ENCODE data around the gene GINM1. TPM values are rescaled to one million over a fixed set of nuclear protein-coding genes. Genes with fewer than 3 reads are reported as not detected.

The GINM1 gene
- total RNA-seq, 1 donor from 2014 or later, result 36.1 TPM

- no peak for DNase-seq (ENCODE audit: extremely low spot score in 2 of 2)
Observed at GRCh38 chr6:149566410-149567193, 427 bp downstream of the GINM1 start.

GRCh38 chr6:149567194-149567586, 1.0 kb downstream of the GINM1 start:
- H3K4me1 ChIP-seq, result peaks cover 14% of the 10 kb centered on the region
- intact Hi-C loops (cut with DNase I), result no loop called here
- peak overlapping the region; percentile 78 for H3K27ac ChIP-seq
- TF ChIP-seq CTCF (IDR thresholded peaks at IDR 0.05) (no peak), POLR2A (IDR thresholded peaks at IDR 0.05) (no peak), POLR2AphosphoS5 (IDR thresholded peaks at IDR 0.05; ENCODE audit: insufficient read depth in 1 of 2, low read depth in 1 of 2) (no peak)
- H3K36me3 ChIP-seq, result no peaks in the 10 kb centered on the region
- no peaks in the 10 kb centered on the region for H3K27me3 ChIP-seq
- no peaks in the 10 kb centered on the region for H3K9me3 ChIP-seq
- DNase-seq (ENCODE audit: extremely low spot score in 2 of 2), result no peak
- peak overlapping the region; percentile 75 to 82 for H3K4me3 ChIP-seq

More at GRCh38 chr6:149566410-149567193, 427 bp downstream of the GINM1 start:
- H3K36me3 ChIP-seq, result no peaks in the 10 kb centered on the region
- peak overlapping the region; percentile 75 to 82 for H3K4me3 ChIP-seq
- TF ChIP-seq POLR2A (IDR thresholded peaks at IDR 0.05) (peak in 1 of 2 donors; percentile 41), POLR2AphosphoS5 (IDR thresholded peaks at IDR 0.05; ENCODE audit: insufficient read depth in 1 of 2, low read depth in 1 of 2) (peak in 1 of 2 donors; percentile 59), CTCF (IDR thresholded peaks at IDR 0.05) (no peak)
- no peaks in the 10 kb centered on the region for H3K9me3 ChIP-seq
- peak overlapping the region; percentile 78 for H3K27ac ChIP-seq
- intact Hi-C loops (cut with DNase I), result no loop called here
- H3K4me1 ChIP-seq, result peaks cover 14% of the 10 kb centered on the region
- no peaks in the 10 kb centered on the region for H3K27me3 ChIP-seq

- DNase-seq (ENCODE audit: extremely low spot score in 2 of 2), result no peak
Observed at GRCh38 chr6:149567945-149568585, 1.9 kb downstream of the GINM1 start.

GRCh38 chr6:149580880-149581279, 14.7 kb downstream of the GINM1 start:
- Histone ChIP-seq H3K27ac (no peak overlapping the region), H3K4me1 (no peaks in the 10 kb centered on the region), H3K27me3 (no peaks in the 10 kb centered on the region), H3K4me3 (no peak overlapping the region), H3K9me3 (no peaks in the 10 kb centered on the region), H3K36me3 (peaks cover 7 to 42% of the 10 kb centered on the region in 2 donors)
- DNase-seq (ENCODE audit: extremely low spot score in 2 of 2), result no peak
- TF ChIP-seq CTCF (IDR thresholded peaks at IDR 0.05) (no peak), POLR2AphosphoS5 (IDR thresholded peaks at IDR 0.05; ENCODE audit: insufficient read depth in 1 of 2, low read depth in 1 of 2) (no peak), POLR2A (IDR thresholded peaks at IDR 0.05) (no peak)
- intact Hi-C loops (cut with DNase I), result no loop called here

More at GRCh38 chr6:149567945-149568585, 1.9 kb downstream of the GINM1 start:
- peaks cover 14% of the 10 kb centered on the region for H3K4me1 ChIP-seq
- no peak overlapping the region for H3K4me3 ChIP-seq
- no peaks in the 10 kb centered on the region for H3K9me3 ChIP-seq
- intact Hi-C loops (cut with DNase I), result no loop called here
- H3K36me3 ChIP-seq, result no peaks in the 10 kb centered on the region
- H3K27me3 ChIP-seq, result no peaks in the 10 kb centered on the region
- no peak overlapping the region for H3K27ac ChIP-seq
- TF ChIP-seq POLR2A (IDR thresholded peaks at IDR 0.05) (no peak), CTCF (IDR thresholded peaks at IDR 0.05) (no peak), POLR2AphosphoS5 (IDR thresholded peaks at IDR 0.05; ENCODE audit: insufficient read depth in 1 of 2, low read depth in 1 of 2) (no peak)

- DNase-seq (ENCODE audit: extremely low spot score in 2 of 2), result no peak
- Histone ChIP-seq H3K4me3 (no peak overlapping the region), H3K36me3 (peaks cover 7 to 47% of the 10 kb centered on the region in 2 donors), H3K27ac (no peak overlapping the region), H3K27me3 (no peaks in the 10 kb centered on the region), H3K9me3 (no peaks in the 10 kb centered on the region), H3K4me1 (no peaks in the 10 kb centered on the region)
- intact Hi-C loops (cut with DNase I), result no loop called here
- TF ChIP-seq POLR2AphosphoS5 (IDR thresholded peaks at IDR 0.05; ENCODE audit: insufficient read depth in 1 of 2, low read depth in 1 of 2) (no peak), CTCF (IDR thresholded peaks at IDR 0.05) (no peak), POLR2A (IDR thresholded peaks at IDR 0.05) (no peak)
Observed at GRCh38 chr6:149581349-149581748, 15.2 kb downstream of the GINM1 start.

Data from vagina (tissue), 2 donors.